ENCODE data around the gene RNU2-63P.

DNA sequence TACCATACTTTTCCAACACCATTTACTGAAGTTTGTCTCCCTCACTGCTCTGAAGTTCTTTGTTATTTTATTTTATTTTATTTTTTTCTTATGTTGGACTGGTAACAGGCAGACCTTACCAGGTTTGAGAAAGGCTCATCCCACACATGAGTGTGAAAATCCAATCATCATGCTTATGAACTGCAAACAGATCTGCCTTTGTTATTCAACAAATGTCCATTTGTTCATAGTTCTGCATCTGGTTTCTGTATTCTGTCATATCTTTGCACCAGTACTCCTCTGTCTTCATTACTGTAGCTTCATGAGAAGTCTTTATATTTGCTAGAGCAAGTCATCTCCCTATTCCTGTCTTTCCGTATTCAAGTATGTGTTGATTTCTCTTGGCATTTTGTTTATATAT is 5.3 kb downstream of the RNU2-63P start:
- TF ChIP-seq, protein P1, sequence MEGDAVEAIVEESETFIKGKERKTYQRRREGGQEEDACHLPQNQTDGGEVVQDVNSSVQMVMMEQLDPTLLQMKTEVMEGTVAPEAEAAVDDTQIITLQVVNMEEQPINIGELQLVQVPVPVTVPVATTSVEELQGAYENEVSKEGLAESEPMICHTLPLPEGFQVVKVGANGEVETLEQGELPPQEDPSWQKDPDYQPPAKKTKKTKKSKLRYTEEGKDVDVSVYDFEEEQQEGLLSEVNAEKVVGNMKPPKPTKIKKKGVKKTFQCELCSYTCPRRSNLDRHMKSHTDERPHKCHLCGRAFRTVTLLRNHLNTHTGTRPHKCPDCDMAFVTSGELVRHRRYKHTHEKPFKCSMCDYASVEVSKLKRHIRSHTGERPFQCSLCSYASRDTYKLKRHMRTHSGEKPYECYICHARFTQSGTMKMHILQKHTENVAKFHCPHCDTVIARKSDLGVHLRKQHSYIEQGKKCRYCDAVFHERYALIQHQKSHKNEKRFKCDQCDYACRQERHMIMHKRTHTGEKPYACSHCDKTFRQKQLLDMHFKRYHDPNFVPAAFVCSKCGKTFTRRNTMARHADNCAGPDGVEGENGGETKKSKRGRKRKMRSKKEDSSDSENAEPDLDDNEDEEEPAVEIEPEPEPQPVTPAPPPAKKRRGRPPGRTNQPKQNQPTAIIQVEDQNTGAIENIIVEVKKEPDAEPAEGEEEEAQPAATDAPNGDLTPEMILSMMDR (IDR thresholded peaks at IDR 0.05), result no peak
- no peak for TF ChIP-seq POLR2A (IDR thresholded peaks at IDR 0.05)

Measured in adrenal gland (tissue), 5 donors.